Right cardiac atrium (tissue), 5 donors: ENCODE data around the gene ULK4. TPM values are rescaled to one million over a fixed set of nuclear protein-coding genes. Genes with fewer than 3 reads are reported as not detected.
A peak's percentile ranks its signal among the peaks of the same experiment; 100 is the strongest.

ENCODE experiments used
- ATAC-seq, 2 donors: fragments of 200-7000 bp; cut with Tn5 transposase; one replicate each; pipeline versions ENCODE4 v1.8.0 to v1.9.1; 2020; ENCODE audit warnings: moderate library complexity in 2 of 2, mild to moderate bottlenecking in 1 of 2
- DNase-seq, 3 donors: peaks; one replicate each; pipeline ENCODE4 v3.0.0-alpha.2; 2020
- H3K27ac ChIP-seq: one replicate; pipeline ENCODE4 v1.5.1; 2013; ENCODE audit warnings: mild to moderate bottlenecking, low read length, control low read depth, moderate library complexity
- H3K27me3 ChIP-seq: one replicate; pipeline ENCODE4 v1.6.1; 2013; ENCODE audit not compliant: control insufficient read depth, insufficient read depth
- H3K4me1 ChIP-seq: one replicate; pipeline ENCODE4 v1.6.1; 2013; ENCODE audit warnings: low read length; ENCODE audit not compliant: control insufficient read depth, insufficient read depth
- H3K4me3 ChIP-seq: one replicate; pipeline ENCODE4 v1.5.1; 2013; ENCODE audit warnings: low read length, control low read depth
- H3K9me3 ChIP-seq: one replicate; pipeline ENCODE4 v1.6.1; 2013; ENCODE audit warnings: low read length; ENCODE audit not compliant: control insufficient read depth
- WGBS: extraction: QIAGEN DNeasy Blood & Tissue Kit; methylation state at CpG from one replicate; pipeline ENCODE4 v1.1.7; 2013; 5-methylcytosine and 5-hydroxymethylcytosine counted together
- intact Hi-C, 4 donors: fragments of 100-400 bp; cut with DNase I; formaldehyde crosslinking; loops; one replicate each; pipeline versions ENCODE4 v1.11.0 to v1.14.0; 2022 to 2023
- long read RNA-seq, 4 donors: library from polyadenylated mRNA; unstranded; transcript quantifications; one replicate each; pipeline ENCODE4 v2.0.0, GENCODE V29; 2020 to 2021
- polyA plus RNA-seq: library from polyadenylated mRNA; stranded (reverse); fragments of 200-250 nt; gene quantifications from one replicate; pipeline ENCODE4 v1.2.3, GENCODE V29; 2013
- total RNA-seq, 4 donors: library from RNA; stranded (reverse); fragmentation: NEBNext Ultra II Directional; extraction: Animal tissue kit (Norgen Biotek cat#: 25700); gene quantifications; one replicate each; pipeline ENCODE4 v1.2.1, GENCODE V29; 2021
- donor health status: healthy with polysubstance abuse.
- donor health status: DM: no; HTN: yes; CAD: no.
- donor health status: DM: no; HTN: no; CAD: no.
- donor health status: DM: no; HTN: yes; CAD: no; lungs with severe emphysema.
- donor health status: DM: yes; HTN: yes; CAD: no.

Gene ULK4
- total RNA-seq (10 to 100 TPM; 13.8 to 22.4 (median 19.4) TPM), polyA plus RNA-seq (13.9 TPM)
- long read RNA-seq, donor 1, partial matches to known transcripts, result 17 of 21 reads
- long read RNA-seq, donor 1, other reads (novel, unspliced or antisense), result 4 of 21 reads
- long read RNA-seq, donor 2, partial matches to known transcripts, result 13 of 16 reads
- long read RNA-seq, donor 2, other reads (novel, unspliced or antisense), result 3 of 16 reads
- long read RNA-seq, donor 3, partial matches to known transcripts, result 61 of 81 reads
- long read RNA-seq, donor 3, other reads (novel, unspliced or antisense), result 20 of 81 reads
- long read RNA-seq, donor 4, partial matches to known transcripts, result 9 of 11 reads
- long read RNA-seq, donor 4, other reads (novel, unspliced or antisense), result 2 of 11 reads

DNA sequence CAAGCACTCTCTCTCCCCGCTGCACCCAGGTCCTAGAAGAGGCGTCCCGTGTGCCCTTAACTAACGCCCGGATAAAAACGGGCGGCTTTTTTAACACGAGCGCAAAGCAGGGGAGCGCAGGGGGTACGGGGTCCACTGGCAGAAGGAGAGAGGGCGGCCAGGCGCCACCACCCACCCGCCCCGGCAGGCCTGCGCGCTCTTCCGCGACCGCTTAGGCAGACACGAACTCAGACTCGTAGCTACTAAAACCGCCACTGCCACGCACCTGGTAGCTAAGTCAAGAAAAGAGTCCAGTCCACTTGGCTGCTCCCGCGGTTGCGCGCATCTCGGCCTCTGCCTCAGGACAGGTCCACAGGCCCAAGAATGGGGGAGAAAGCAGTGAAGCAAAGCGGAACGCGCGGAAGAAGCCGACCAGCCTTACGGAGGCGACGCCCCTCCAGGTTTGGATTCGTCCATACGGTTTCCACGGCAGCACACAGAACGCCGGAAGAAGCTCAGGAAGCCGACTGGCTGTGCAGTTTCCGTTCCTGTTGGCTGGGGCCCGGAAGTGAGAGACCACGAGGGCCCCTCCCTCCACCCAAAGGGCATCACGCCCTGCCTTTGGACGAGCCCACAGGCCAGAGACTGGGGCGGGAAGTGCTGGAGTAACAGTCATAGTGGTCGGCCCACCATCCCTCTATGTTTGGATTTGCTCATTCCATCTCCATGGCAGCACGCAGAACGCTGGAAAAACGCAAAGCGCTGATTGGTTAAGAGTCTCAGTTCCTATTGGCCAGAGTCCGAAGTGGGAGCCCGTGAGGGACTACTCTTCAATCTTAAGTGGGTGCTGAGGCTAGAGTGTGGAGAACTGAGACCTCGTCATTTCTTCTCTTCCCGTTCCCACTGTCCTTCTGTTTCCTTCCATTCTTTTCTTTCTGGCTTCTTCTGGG is at the start of gene ULK4:
Gene ULK4 (minus strand): TSS at position 353 of the 929 bp plus-strand sequence. CDS start 7,344 bp downstream, outside the sequence.
- Histone ChIP-seq H3K4me3 (peak within 1 kb of the TSS; percentile 71), H3K27me3 (no peaks in the 10 kb centered on the region), H3K27ac (peak within 1 kb of the TSS; percentile 51), H3K4me1 (peaks cover 5% of the 10 kb centered on the region), H3K9me3 (no peaks in the 10 kb centered on the region)
- intact Hi-C loops, result no loop called here
- DNase-seq, result peak; percentile 98 to 99 (median 99)
- peak; percentile 99 for ATAC-seq
- WGBS, result under 1% methylated on average over 58 of the region's 58 CpGs

DNA sequence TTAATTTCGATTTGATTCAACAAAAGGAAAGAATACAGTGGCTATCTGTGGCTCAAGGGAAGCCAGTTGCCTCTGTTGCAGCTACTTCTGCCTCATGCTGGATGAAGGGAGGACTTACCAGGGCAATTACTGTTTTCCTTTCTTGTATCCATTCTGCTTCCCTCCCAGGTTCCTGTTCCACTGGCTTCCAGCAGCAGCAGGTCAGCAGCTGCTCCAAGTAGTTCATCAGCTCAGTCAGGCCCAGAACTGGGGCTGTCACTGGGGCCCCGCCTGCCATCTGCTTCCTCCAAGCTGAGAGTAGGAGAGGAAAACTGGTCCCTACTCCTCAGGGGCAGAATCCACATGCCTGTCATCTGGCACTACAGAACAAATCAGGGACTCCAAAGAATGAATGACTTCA is 48.6 kb upstream of the ULK4 start:
- no peak for ATAC-seq
- no peaks in the 10 kb centered on the region for H3K9me3 ChIP-seq
- peaks cover 4% of the 10 kb centered on the region for H3K4me1 ChIP-seq
- no peak overlapping the region for H3K27ac ChIP-seq
- intact Hi-C loops, result loop anchor here (5.0 to 10.0 kb wide), 4 partner anchors 62 to 184 kb away; no protein-coding TSS in a partner anchor
- no peak for DNase-seq
- no peaks in the 10 kb centered on the region for H3K27me3 ChIP-seq
- no peak overlapping the region for H3K4me3 ChIP-seq
- WGBS, result 55% methylated on average over 2 of the region's 2 CpGs

- H3K4me1 ChIP-seq, result peaks cover 2% of the 10 kb centered on the region
- no peak for ATAC-seq
- no peak overlapping the region for H3K4me3 ChIP-seq
- no peak for DNase-seq
- H3K27ac ChIP-seq, result no peak overlapping the region
- intact Hi-C loops, result no loop called here
- WGBS, result 94% methylated on average over 4 of the region's 4 CpGs
- no peaks in the 10 kb centered on the region for H3K9me3 ChIP-seq
- no peaks in the 10 kb centered on the region for H3K27me3 ChIP-seq
Observed at GRCh38 chr3:42009456-42009855, 47.6 kb upstream of the ULK4 start.

DNA sequence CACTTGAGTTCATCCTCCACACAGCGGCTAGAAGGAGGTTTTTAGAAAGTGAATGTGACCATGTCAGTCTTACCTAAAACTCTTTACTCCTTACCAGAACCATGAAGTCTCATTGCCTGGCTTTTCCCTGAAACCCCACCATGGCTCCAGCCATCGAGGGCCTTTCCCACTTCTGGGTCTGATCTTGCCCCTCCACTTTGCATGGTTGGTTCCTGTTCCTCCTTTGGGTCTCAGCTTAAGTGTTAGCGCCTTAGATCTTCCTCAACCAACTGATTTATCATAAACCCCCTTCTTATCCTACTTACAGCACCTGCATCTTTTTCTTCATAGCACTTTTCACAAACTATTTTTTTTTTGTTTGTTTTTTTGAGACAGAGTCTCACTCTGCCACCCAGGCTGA is 45.9 kb upstream of the ULK4 start:
- ATAC-seq (no peak), DNase-seq (no peak)
- no peaks in the 10 kb centered on the region for H3K9me3 ChIP-seq
- intact Hi-C loops, result no loop called here
- 90% methylated on average over 3 of the region's 3 CpGs for WGBS
- no peaks in the 10 kb centered on the region for H3K27me3 ChIP-seq
- H3K27ac ChIP-seq, result no peak overlapping the region
- H3K4me3 ChIP-seq, result no peak overlapping the region
- H3K4me1 ChIP-seq, result peaks cover under 1% of the 10 kb centered on the region

DNA sequence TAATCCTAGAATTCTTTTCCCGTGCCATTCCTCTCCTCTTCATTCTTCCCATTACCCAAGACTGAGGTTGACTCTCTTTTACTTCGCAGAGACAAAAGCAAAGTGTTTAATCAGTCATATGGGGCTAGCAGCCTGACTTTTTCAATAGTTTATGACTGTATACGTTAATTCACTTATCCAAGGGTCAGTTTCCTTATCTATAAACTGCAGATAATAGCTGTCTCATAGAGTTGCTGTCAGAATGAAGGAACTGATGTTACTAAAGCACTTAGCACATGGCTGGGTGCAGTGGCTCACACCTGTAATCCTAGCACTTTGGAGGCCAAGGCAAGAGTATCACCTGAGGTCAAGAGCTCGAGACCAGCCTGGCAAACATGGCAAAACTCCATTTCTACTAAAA is 43.5 kb upstream of the ULK4 start:
- H3K4me1 ChIP-seq, result no peaks in the 10 kb centered on the region
- 77% methylated on average over 4 of the region's 4 CpGs for WGBS
- H3K4me3 ChIP-seq, result no peak overlapping the region
- DNase-seq (no peak), ATAC-seq (no peak)
- no peaks in the 10 kb centered on the region for H3K9me3 ChIP-seq
- intact Hi-C loops, result no loop called here
- H3K27ac ChIP-seq, result no peak overlapping the region
- no peaks in the 10 kb centered on the region for H3K27me3 ChIP-seq

- Histone ChIP-seq H3K4me3 (no peak overlapping the region), H3K27ac (no peak overlapping the region), H3K4me1 (no peaks in the 10 kb centered on the region), H3K27me3 (no peaks in the 10 kb centered on the region), H3K9me3 (no peaks in the 10 kb centered on the region)
- DNase-seq (no peak), ATAC-seq (no peak)
- 93% methylated on average over 4 of the region's 4 CpGs for WGBS
- intact Hi-C loops, result no loop called here
Observed at GRCh38 chr3:42002790-42003189, 40.9 kb upstream of the ULK4 start.

DNA sequence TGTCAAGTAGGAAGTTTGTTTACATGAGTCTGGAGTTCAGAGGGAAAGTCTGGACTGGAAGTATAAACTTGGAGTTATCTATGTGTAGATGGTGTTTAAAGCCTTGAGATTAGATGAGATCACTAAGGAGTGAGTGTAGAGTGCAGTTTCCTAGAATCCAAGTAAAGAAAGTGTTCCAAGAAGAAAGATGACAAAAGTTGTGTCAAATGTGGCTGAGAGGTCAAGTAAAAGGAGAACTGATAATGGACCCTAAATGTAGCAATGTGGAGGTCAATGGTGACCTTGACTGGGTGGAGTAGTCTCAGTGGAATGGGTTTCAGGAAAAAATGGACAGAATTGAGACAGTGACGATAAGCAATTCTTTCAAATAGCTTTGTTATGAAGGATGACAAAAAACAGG is 39.9 kb upstream of the ULK4 start:
- WGBS, result 96% methylated on average over 1 of the region's 1 CpG
- H3K4me1 ChIP-seq, result no peaks in the 10 kb centered on the region
- H3K9me3 ChIP-seq, result no peaks in the 10 kb centered on the region
- ATAC-seq (no peak), DNase-seq (no peak)
- intact Hi-C loops, result no loop called here
- no peak overlapping the region for H3K27ac ChIP-seq
- H3K27me3 ChIP-seq, result no peaks in the 10 kb centered on the region
- no peak overlapping the region for H3K4me3 ChIP-seq

GRCh38 chr3:41999909-42000308 is 38.0 kb upstream of the ULK4 start:
- Histone ChIP-seq H3K4me3 (no peak overlapping the region), H3K4me1 (no peaks in the 10 kb centered on the region), H3K27ac (no peak overlapping the region), H3K27me3 (no peaks in the 10 kb centered on the region), H3K9me3 (no peaks in the 10 kb centered on the region)
- intact Hi-C loops, result no loop called here
- WGBS, result 91% methylated on average over 1 of the region's 1 CpG
- DNase-seq (no peak), ATAC-seq (no peak)

DNA sequence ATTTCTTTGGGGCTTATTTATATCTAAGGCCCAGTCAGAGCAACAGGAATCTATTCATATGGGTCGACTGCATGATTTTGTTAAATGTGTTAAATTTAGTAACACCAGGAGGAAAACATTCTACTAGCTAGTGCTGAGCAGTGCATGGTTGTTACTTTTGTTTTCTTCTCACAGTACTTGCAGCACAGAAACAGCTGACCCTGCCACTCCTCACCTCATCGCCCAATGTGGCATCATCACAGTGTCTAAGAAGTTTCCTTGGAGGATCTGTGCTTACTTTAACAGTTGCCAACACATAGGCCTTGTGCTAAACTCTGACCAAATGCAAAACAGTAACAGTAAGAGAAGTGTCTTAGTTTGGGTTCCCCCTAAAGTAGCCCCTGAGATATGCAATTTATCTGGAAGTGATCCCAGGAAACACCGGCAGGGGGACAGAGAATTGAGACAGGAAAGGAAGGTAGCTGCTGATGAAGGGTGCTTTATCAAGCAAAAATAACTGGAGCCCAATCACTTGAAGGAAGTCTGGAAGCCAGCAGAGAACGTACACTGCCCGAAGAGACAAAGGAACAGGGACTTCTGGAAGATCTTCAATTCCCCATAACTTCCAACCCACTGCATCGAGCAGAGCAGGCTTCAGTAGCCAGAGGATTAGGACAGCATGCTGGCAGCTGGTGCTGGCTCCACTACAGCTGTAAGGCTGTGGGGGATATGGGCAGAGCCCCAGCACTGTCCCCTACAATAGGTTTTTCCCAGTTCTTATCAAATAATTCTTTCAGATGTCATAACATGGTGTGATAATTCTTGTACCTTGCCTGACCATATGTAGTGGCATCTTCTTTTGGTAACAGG is 36.0 kb upstream of the ULK4 start:
- Histone ChIP-seq H3K4me1 (no peaks in the 10 kb centered on the region), H3K4me3 (no peak overlapping the region), H3K27ac (peak overlapping the region; percentile 23), H3K9me3 (no peaks in the 10 kb centered on the region), H3K27me3 (no peaks in the 10 kb centered on the region)
- ATAC-seq, result peak; percentile 48 to 73
- peak in 2 of 3 donors; percentile 50 to 70 for DNase-seq
- intact Hi-C loops, result no loop called here
- WGBS, result 20% methylated on average over 6 of the region's 6 CpGs

DNA sequence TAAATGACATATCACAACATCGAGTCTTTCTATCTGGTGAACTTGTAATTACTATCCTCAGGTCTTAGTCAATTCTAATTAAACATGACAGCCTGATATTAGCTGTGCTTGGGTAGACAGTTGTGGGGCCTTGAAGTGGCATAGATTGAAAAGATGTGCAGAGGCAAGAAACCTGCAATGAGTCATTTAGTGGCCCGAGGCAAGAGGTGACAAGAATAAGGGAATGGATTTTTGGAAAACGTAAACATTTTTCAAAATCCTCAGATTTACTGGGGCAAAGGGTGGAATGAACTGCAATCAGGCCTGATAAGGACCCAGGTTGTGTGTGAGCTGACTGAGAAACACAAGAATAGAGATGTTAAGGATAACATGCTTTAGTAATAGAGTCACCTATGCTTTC is 29.5 kb upstream of the ULK4 start:
- no peak overlapping the region for H3K4me3 ChIP-seq
- no peaks in the 10 kb centered on the region for H3K27me3 ChIP-seq
- DNase-seq, result no peak
- H3K9me3 ChIP-seq, result no peaks in the 10 kb centered on the region
- no peaks in the 10 kb centered on the region for H3K4me1 ChIP-seq
- no peak for ATAC-seq
- intact Hi-C loops, result no loop called here
- no peak overlapping the region for H3K27ac ChIP-seq
- WGBS, result 77% methylated on average over 3 of the region's 3 CpGs
